GM12891 (cell line): ENCODE results near the gene GALNT9.
"Not testable (repeated sequence)": the region's sequence is repeated elsewhere in the genome, so short reads cannot be mapped to it uniquely, and the experiment has no call there.

Experiments
- POLR2A ChIP-seq: IDR thresholded peaks from 2 replicates; pipeline ENCODE4 v1.6.1; 2011; ENCODE audit warnings: low read depth, low read length, control low read depth
- POLR2AphosphoS5 ChIP-seq: IDR thresholded peaks from 2 replicates; pipeline ENCODE4 v1.6.1; 2011; ENCODE audit warnings: low read depth, low read length, control low read depth
- POU2F2 ChIP-seq: IDR thresholded peaks from 2 replicates; pipeline ENCODE4 v1.6.1; 2011; ENCODE audit warnings: low read depth, mild to moderate bottlenecking, control low read depth, low read length, moderate library complexity
- TAF1 ChIP-seq: IDR thresholded peaks from 2 replicates; pipeline ENCODE4 v1.6.1; 2011; ENCODE audit warnings: low read depth, low read length, control low read depth

DNA sequence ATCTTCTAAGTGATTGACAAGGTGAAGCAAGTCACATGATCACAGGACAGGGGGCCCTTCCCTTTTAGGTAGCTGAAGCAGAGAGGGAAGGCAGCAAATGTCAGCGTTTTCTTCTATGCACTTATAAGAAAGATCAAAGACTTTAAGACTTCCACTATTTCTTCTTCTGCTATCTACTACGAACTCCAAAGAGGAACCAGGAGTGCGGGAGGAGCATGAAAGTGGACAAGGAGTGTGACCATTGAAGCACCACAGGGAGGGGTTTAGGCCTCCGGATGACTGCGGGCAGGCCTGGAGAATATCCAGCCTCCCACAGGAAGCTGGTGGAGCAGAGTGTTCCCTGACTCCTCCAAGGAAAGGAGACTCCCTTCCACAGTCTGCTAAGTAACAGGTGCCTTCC lies 76.4 kb downstream of the GALNT9 start:
- not testable (repeated sequence) for TF ChIP-seq TAF1, POLR2AphosphoS5, POLR2A, POU2F2
